ENCODE measurements around the gene EFNA2. TPM values are rescaled to one million over a fixed set of nuclear protein-coding genes. Genes with fewer than 3 reads are reported as not detected.
A peak's percentile ranks its signal among the peaks of the same experiment; 100 is the strongest.

EFNA2 gene
- total RNA-seq, 1 experiment from 2014 or later, result not detected

DNA sequence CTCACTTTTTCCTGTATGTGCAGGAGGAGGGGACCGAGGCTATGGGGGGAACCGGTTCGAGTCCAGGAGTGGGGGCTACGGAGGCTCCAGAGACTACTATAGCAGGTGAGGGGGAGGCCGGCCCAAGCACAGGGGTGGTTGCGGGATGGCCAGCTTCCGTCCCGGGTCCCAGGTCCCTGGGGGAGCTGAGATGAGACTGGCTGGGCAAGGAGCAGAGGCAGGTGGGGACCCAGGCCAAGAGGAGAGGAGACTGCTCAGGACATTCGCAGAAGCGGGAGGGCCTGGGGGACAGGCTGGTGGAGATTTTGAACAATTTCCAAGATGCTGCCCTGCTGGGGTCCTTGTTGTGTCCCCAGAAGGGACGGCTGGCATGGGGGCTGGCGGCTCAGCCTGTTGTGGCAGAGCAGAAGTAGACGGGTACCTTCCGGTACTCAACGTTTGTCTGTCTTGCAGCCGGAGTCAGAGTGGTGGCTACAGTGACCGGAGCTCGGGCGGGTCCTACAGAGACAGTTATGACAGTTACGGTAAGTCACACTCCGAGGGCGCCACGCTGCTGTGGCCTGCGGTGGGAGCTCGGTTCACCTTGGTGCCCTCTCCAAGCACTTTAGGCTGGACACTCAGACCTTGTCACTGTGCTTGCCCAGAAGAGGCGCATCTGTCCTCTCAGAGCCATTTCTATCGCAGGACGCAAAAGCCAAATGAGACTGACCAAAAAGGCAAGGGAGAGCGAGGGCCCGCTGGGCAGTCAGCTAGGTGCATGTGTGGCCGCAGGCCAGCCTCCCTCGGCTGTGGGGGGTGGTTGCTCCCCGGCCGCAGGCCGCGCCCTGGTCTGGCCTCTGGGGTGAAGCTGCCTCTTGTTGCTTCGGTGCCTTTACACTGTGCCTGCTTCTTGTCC, 13.9 kb upstream of the EFNA2 start:
- DNase-seq (ENCODE audit: low read depth), result no peak

- no peak for DNase-seq (ENCODE audit: low read depth)
These were observed 13.0 kb upstream of the EFNA2 start for GRCh38 chr19:1272423-1273262.

GRCh38 chr19:1273263-1274041, 12.2 kb upstream of the EFNA2 start:
- DNase-seq (ENCODE audit: low read depth), result no peak

DNA sequence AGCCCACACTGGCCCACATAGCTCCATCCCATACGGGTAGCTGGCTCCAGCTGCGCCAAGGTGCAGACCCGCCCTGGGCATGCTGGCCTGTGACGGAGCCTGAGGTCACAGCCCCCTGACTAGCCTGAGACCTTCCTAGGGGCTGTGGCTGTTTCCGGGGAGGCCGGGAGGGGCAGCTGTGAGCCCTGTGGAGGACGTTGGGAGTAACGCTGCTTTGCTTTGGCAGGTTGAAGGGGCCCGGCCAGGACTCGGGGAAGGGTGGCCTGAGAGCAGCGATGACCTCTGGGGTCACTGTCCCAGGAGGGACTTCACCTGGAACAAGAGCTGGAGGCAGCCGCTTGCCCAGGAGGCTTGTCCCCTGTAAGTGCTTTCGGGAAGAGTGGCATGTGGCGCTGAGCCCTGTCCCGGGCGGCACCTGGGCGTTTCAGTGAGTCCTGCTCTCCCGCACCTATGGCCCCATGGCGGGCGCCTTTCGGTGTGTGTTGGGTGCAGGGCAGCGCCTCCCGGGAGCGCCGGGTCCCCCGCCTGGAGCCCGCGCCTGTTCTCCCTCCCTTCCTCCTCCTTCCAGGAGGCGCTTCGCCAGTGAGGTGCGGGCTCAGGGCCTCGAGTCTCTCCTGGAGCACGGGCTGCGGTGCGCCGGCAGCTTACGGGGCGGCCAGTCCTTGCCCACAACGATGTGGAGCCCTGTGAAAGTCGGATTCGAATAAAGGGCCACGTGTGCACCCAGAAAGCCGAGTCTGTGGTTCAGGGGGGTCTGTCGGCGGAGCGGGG, 11.4 kb upstream of the EFNA2 start:
- DNase-seq (ENCODE audit: low read depth), result no peak

- DNase-seq (ENCODE audit: low read depth), result no peak
These were observed 10.8 kb upstream of the EFNA2 start for GRCh38 chr19:1274852-1275259.

DNA sequence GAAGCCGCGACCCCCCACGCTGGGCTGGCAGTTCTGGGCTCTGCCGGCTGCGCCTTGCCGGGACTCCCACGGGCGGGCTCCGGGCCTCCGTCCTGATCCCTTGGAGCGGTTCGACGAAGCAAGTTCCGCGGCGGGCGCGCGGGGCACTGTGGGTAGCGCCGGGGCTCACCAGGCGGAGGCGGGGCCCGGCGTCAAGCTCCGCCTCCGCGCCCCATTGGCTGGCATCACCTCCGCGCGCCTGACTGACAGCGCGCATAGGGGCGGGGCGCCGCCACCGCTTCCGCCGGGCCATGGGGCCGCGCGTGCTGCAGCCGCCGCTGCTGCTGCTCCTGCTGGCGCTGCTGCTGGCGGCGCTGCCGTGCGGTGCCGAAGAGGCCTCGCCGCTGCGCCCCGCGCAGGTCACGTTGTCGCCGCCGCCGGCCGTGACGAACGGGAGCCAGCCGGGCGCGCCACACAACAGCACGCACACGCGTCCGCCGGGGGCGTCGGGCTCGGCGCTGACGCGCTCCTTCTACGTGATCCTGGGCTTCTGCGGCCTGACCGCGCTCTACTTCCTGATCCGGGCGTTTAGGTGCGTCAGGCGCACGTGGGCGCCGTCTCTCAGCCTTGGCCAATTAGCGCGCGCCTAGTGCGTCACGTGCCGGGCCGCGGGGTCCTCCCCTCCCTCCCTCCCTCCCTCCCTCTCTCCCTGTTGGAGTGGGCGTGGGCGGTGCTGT, 10.3 kb upstream of the EFNA2 start, which contains the start of gene FAM174C:
FAM174C (plus strand) TSS at position 271 of the 716 bp plus-strand sequence; CDS start at position 291, 20 bp downstream.
- DNase-seq (ENCODE audit: low read depth), result peak; percentile 97

DNA sequence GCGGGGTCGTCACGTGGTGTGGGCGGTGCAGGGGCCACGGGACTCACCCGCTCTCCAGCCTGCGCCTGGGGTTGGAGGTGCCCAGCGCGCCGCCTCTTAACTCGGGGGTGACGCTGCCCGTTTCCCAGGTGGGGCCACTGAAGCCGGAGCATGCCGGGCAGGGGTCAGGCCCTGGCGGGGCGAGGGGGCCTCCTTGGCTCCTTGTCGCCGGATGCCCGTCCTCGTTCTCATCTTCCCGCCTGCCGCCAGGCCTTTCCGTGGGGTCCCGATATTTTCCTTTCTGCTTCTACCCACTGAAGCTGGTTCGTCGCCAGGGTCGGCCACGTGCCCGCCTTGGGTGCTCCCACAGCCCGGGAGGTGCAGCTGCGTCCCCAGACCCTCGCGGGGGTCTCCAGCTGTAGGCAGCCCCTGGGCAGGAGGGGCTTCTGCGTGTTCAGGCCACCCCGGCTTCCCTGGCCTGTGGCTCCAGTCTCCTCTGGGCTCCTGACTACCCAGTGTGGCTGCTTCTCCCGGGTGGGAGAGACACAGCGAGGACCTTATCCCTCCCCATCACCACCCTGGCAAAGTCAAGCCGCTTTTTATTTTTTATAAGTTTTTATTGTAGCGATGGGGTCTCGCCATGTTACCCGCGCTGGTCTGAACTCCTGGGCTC, 9.6 kb upstream of the EFNA2 start:
- no peak for DNase-seq (ENCODE audit: low read depth)

DNA sequence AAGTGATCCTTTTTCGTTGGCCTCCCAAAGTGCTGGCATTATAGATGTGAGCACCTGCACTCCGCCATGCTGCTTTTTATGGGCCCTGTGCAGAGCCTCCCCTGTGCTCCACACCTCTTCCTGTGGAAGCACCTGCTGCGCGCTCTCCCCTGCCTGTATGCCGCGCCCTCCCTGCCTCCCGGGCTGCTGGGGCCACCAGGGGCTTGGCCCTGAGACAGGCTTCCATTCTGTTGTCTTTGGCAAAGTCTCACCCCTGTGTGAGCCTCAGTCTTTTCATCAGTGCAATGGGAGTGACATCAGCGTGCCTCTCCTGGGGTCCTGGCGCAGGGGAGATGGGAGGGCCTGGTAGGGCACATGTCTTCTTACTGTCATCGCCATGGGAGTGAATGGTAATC, 9.0 kb upstream of the EFNA2 start:
- DNase-seq (ENCODE audit: low read depth), result no peak

DNA sequence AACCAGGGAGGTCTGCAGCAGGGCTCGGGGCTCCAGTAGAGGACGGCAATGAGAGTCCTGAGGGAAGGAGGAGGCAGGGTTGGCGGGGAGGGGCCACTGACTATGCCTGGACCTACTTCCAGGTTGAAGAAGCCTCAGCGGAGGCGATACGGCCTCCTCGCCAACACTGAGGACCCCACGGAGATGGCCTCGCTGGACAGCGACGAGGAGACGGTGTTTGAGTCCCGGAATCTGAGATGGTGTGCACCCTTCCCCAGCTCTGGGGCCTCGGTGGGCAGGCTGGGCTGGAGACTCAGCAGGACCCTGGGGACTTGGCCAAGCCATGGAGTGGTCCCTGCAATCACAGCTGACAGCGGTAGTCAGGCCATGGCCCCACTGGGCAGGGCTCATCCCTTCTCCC, 8.6 kb upstream of the EFNA2 start:
- no peak for DNase-seq (ENCODE audit: low read depth)

DNA sequence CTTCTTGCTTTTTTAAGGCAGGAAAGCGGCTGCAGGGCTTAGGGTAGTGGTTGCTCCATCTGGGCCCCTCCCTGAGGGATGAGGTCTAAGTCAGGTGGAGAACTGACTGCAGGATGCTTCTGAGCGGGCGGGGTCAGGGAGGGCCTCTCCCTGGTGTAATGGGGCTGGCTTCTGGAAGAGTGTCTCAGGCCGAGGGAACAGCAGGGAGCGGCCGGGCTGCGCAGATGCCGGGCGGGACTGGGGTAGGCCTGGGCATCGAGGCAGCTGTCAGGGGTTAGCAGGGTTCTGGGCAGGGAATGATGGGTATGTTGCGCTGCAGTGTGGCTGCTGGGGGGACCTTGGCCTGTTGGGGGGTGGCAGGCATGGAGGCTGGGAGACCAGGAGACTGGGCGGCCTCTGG, 7.6 kb upstream of the EFNA2 start:
- no peak for DNase-seq (ENCODE audit: low read depth)

- DNase-seq (ENCODE audit: low read depth), result no peak
These were observed 6.7 kb upstream of the EFNA2 start for GRCh38 chr19:1278713-1279660.

DNA sequence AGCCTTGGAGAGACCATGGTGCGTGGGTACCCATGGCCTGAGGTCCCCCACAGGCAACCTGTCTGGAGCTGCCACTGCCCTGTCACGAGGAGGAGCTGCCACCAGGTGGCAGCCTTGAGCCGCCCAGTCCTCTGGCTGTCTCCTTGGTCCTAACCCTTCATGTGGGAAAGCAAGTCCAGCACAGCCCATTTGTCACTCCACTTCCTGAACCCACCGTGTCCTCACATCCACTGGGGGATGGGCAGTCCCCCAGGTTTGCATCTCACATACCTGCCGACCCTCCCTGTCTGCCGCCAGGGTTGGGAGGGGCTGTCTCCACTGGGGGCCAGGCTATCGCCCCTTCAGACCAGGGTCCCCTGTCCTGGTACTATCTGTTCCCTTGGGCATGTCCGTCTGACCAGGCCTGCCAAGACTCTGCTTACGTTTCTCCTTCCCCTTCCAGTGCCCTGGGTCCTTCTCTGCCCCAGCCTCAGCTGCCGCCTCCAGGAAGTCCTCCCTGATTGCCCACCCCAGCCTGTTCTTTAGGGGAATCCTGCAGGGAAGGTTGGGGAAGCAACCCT, 5.8 kb upstream of the EFNA2 start:
- DNase-seq (ENCODE audit: low read depth), result peak; percentile 72

GRCh38 chr19:1280636-1281568, 4.8 kb upstream of the EFNA2 start:
- DNase-seq (ENCODE audit: low read depth), result no peak

- DNase-seq (ENCODE audit: low read depth), result no peak
These were observed 3.9 kb upstream of the EFNA2 start for GRCh38 chr19:1281569-1282287.

DNA sequence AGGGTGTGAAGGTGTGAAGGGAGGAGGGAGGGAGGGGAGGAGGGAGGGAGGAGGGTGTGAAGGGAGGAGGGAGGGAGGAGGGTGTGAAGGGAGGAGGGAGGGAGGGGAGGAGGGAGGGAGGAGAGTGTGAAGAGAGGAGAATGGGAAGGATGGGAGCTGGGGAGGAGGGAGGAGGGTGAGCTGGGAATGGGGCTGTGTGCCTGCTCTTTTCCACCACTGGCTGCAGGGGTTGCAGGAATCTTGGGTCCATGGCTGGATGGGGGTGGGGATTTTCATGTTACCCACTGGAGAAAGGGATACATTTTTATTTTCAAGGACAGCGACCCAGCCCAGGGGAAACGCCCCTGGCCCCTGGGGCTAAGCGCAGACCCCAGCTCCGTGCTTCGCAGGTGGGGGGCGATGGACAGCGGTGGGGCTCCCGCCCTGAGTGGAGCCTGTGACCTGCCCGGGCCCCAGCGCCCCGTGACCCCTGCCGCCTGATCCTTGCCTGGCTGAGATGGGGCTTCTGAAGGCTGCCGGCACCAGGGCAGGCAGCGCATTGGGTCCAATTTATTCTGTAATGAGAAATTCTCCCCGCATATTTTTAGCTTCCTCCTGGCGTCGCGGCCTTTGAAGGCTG, 3.0 kb upstream of the EFNA2 start:
- no peak for DNase-seq (ENCODE audit: low read depth)

Data from LHCN-M2 (cell line).